SK-N-SH treated with all-trans-retinoic acid at 6 μM for 48 hours (cell line): ENCODE measurements around the gene SMIM41.

Source experiments
- ARNTL ChIP-seq: fragments of 450-650 bp; formaldehyde crosslinking; IDR thresholded peaks from 2 replicates; pipeline ENCODE4 v1.5.0; 2020; ENCODE audit warnings: low read depth, mild to moderate bottlenecking, moderate library complexity, borderline replicate concordance
- BACH2 ChIP-seq: fragments of 250-450 bp; sonication (Bioruptor Pico); IDR thresholded peaks from 2 replicates; pipeline ENCODE4 v1.9.0; 2021; ENCODE audit warnings: mild to moderate bottlenecking, borderline replicate concordance
- ESRRG ChIP-seq: fragments of 250-450 bp; sonication (Bioruptor Pico); IDR thresholded peaks from 2 replicates; pipeline ENCODE4 v1.6.1; 2021; ENCODE audit warnings: mild to moderate bottlenecking
- GLIS3 ChIP-seq: fragments of 250-450 bp; sonication (Bioruptor Pico); IDR thresholded peaks from 2 replicates; pipeline ENCODE4 v1.5.0; 2020; ENCODE audit warnings: mild to moderate bottlenecking, moderate library complexity
- ISL1 ChIP-seq: fragments of 250-450 bp; sonication (Bioruptor Pico); IDR thresholded peaks from 2 replicates; pipeline ENCODE4 v2.1.2; 2022; ENCODE audit warnings: mild to moderate bottlenecking, moderate library complexity
- OSR1 ChIP-seq: fragments of 250-450 bp; sonication (Bioruptor Pico); IDR thresholded peaks from 2 replicates; pipeline ENCODE4 v1.8.0; 2022; ENCODE audit warnings: moderate library complexity, mild to moderate bottlenecking, inconsistent platforms
- RARB ChIP-seq: fragments of 250-450 bp; sonication (Bioruptor Pico); IDR thresholded peaks from 2 replicates; pipeline ENCODE4 v1.8.0; 2021; ENCODE audit warnings: mild to moderate bottlenecking, moderate library complexity
- SNAI2 ChIP-seq: fragments of 250-450 bp; sonication (Bioruptor Pico); IDR thresholded peaks from 2 replicates; pipeline ENCODE4 v1.5.0; 2020; ENCODE audit warnings: mild to moderate bottlenecking, moderate library complexity
- ZFP3 ChIP-seq: fragments of 250-450 bp; sonication (Bioruptor Pico); IDR thresholded peaks from 2 replicates; pipeline ENCODE4 v1.5.0; 2020; ENCODE audit warnings: mild to moderate bottlenecking, moderate library complexity
- ZFP30 ChIP-seq: fragments of 450-650 bp; formaldehyde crosslinking; IDR thresholded peaks from 2 replicates; pipeline ENCODE4 v1.5.0; 2022; ENCODE audit warnings: mild to moderate bottlenecking, moderate library complexity
- ZNF8 ChIP-seq: fragments of 450-650 bp; formaldehyde crosslinking; IDR thresholded peaks from 2 replicates; pipeline ENCODE4 v1.5.0; 2020; ENCODE audit warnings: mild to moderate bottlenecking, moderate library complexity
- TF ChIP-seq, protein P1 (sequence below): fragments of 250-450 bp; sonication (Bioruptor Pico); IDR thresholded peaks from 2 replicates; pipeline ENCODE4 v1.8.0; 2020; ENCODE audit warnings: mild to moderate bottlenecking, moderate library complexity, borderline replicate concordance
- TF ChIP-seq, protein P2 (sequence below): fragments of 250-450 bp; sonication (Bioruptor Pico); IDR thresholded peaks from 2 replicates; pipeline ENCODE4 v1.5.0; 2020; ENCODE audit warnings: mild to moderate bottlenecking, moderate library complexity

DNA sequence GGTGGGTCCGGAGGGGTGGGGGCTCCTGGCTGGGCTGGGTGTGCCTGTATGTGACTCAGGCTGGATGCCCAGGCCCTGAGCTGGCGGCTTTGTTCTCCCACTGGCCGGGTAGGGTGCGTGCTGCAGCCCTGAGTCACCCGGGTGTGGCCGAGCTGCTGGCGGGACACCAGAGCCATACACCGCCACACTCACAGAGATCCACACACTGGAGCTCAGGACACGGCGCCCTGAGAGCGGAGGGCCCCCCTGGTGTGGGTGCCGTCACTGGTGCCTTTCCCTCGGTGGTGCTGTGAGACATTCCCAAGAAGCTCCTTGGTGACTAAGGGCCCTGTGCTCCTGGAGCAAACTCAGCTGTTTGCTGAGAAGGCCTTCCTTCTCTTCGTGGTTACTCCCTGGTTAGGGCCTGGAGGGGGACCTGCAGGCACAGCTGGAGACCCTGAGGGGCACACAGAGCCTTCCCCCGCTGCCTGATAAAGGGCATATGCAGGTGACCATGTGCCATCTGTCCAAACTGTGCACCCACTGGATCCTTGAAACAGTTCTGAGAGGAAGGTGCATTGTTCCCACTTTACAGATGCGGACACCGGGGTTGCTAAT is 68.0 kb downstream of the SMIM41 start:
- TF ChIP-seq ARNTL (CRISPR knock-in tag) (no peak), OSR1 (no peak), ZNF8 (CRISPR knock-in tag) (no peak), RARB (CRISPR knock-in tag) (no peak), ESRRG (no peak), ISL1 (no peak), ZFP30 (no peak), BACH2 (no peak), ZFP3 (CRISPR knock-in tag) (no peak), GLIS3 (CRISPR knock-in tag) (no peak), SNAI2 (no peak)
- TF ChIP-seq, protein P1, sequence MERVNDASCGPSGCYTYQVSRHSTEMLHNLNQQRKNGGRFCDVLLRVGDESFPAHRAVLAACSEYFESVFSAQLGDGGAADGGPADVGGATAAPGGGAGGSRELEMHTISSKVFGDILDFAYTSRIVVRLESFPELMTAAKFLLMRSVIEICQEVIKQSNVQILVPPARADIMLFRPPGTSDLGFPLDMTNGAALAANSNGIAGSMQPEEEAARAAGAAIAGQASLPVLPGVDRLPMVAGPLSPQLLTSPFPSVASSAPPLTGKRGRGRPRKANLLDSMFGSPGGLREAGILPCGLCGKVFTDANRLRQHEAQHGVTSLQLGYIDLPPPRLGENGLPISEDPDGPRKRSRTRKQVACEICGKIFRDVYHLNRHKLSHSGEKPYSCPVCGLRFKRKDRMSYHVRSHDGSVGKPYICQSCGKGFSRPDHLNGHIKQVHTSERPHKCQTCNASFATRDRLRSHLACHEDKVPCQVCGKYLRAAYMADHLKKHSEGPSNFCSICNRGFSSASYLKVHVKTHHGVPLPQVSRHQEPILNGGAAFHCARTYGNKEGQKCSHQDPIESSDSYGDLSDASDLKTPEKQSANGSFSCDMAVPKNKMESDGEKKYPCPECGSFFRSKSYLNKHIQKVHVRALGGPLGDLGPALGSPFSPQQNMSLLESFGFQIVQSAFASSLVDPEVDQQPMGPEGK (CRISPR knock-in tag), result peak; percentile 63; the same call in 1 of the 2 replicates
- TF ChIP-seq, protein P2, sequence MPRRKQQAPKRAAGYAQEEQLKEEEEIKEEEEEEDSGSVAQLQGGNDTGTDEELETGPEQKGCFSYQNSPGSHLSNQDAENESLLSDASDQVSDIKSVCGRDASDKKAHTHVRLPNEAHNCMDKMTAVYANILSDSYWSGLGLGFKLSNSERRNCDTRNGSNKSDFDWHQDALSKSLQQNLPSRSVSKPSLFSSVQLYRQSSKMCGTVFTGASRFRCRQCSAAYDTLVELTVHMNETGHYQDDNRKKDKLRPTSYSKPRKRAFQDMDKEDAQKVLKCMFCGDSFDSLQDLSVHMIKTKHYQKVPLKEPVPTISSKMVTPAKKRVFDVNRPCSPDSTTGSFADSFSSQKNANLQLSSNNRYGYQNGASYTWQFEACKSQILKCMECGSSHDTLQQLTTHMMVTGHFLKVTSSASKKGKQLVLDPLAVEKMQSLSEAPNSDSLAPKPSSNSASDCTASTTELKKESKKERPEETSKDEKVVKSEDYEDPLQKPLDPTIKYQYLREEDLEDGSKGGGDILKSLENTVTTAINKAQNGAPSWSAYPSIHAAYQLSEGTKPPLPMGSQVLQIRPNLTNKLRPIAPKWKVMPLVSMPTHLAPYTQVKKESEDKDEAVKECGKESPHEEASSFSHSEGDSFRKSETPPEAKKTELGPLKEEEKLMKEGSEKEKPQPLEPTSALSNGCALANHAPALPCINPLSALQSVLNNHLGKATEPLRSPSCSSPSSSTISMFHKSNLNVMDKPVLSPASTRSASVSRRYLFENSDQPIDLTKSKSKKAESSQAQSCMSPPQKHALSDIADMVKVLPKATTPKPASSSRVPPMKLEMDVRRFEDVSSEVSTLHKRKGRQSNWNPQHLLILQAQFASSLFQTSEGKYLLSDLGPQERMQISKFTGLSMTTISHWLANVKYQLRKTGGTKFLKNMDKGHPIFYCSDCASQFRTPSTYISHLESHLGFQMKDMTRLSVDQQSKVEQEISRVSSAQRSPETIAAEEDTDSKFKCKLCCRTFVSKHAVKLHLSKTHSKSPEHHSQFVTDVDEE (CRISPR knock-in tag), result no peak
